Hypothalamus (tissue), 51 donors: Measurements from ENCODE around the gene MELTF.
A peak's percentile ranks its signal among the peaks of the same experiment; 100 is the strongest.

ENCODE experiments used
- DNase-seq, 51 donors: peaks; one replicate each; lab custom pipeline; 2025; lab: John Stamatoyannopoulos, UW

The MELTF gene

DNA sequence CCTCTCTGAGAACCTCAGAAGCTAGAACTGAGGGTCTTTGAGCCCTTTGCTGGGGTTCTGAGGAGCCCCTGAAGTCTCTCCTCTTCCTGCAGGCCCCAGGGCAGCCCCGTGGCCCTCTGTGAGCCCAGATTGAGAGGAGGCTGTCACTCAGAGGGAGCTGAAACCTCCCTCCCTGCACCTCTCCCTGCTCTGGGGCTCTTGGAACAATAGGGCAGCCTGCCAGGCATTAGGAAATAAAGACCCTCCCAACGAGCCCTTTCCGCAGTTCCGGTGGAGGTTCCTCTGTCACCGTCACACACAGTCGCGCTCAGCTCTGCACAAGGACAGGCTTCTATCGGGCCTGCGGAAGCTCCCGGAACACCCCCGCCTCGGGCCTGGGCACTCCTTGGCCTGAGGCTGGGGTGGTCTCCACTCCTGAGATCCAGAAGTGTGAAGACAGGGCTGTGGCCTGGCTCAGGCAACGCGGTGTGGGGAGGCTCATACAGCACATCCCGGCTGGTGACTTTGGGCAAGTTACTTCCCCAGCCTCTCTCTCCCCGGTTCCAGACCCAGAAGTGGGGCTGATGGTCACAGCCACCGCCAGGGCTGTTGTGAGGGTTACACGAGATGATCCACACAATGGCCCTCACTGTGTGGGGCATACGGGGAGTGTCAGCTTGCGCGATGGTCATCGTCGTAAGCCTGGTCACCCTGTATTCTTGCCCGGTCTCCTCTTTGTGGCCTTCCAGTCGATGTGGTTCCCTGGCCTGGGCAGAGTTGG, 17.7 kb downstream of the MELTF start:
- DNase-seq, result no peak

DNA sequence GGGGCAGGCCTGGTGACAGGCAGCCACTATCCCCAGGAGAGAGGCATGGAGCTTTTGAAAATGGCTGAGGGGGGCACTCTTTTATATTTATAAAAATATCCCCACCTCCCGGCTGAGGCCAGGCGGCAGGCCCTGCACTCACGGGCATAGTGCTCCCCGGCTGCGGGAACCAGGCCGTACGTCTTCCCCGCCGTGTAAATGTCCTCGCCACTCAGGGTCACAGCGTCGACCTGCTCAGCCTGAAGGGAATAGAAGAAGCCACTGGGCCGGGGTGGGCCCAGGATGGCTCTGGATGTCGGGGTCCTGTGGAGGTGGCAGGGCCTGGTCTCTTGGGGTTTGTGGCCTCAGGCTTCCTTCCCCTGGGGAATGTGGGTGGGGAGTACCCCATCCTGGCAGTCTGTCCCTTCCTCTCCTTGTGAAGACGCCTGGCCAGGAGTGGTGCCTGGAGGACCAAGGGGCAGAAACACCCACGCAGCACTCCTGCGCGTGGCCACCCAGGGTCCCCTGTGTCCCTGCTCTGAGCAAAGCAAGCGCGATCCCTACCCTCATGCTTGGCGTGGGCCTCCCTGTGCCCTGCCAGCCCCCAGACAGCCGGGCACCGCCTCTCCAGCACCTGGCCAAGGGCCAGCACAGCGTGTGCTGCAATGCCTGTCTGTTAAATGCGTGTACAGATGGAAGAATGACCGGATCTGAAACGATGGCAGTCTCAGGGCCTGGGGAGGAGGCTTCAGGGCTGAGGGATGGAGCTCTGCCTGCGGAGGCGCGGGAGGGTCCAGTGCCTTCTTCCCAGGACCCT, 18.9 kb downstream of the MELTF start:
- no peak for DNase-seq

DNA sequence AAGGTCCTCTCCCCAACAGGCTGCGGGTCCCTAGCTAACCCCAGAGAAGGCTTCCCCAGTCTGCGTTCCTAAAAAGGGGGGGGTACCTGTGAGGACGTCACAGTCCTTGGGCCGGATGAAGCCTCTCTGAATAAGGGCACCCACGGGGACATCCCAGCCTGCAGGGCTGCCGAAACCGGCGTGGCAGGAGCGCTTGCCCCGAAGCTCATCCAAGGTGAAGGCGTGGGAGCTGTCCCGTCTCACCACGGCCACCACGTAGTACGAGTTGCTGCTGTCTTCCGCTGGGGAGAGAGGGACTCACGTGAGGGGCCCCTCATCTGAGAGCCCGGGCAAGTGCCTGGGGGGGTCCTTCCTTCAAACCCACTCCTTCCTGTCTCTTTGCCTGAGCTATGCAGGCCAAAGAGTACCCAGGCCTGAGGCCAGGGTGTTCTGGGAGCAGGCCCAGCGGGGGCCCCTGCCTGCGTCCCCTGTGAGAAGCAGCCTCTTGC, 20.0 kb downstream of the MELTF start:
- no peak for DNase-seq

DNA sequence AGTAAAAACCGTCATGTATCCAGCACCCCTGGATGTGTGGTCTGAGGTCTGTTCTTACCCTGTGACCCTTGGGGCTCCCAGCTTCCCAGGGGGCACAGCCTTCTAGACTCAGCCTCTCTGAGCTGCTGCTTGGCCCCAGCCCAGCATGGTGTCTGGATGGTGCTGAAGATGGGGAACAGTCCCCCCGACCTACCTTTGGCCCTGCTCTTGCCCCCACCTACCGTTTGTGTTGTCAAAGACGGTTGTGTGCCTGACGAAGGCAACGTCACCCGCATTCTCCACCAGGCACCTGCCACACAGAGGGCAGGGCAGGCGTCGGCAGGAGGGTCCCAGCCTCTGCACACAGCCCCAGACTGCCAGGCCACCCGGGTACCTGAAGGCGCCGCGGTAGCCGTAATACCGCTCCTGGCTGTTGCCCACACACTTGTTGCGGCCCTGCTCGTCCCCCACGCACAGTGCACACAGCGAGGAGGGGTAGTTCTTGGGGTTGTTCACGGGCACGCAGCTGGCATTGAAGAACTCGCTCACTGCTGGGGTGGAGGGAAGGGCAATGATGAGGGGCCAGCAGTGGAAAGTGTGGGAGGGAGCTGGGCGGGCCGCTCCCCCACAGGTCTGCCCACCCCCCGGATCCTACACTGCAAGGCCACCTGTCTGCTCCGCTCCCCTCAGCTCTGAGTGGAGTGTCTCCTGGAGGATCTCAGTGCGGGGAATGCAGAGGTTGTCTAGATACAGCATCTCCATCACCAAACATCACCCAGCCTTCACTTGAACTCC, 21.0 kb downstream of the MELTF start:
- no peak for DNase-seq

DNA sequence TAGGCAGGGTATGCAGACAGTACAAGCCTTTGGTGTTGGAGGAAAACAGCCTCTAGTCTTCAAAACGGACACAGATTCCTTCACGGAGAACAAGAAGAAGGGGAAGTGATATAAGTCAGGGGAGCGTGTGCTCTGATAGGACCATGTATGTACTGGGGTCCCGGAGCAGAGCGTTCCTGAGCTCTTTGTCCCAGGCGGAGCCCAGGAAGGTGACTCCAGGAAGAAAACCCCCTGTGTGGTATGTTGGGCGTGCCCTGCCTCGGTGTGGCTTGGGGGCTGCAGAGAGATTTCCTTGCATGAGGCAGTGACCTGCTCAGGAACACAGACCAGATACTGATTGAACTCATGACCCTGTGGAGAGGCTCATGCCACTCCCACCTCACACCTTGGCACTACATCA, 21.7 kb downstream of the MELTF start:
- DNase-seq, result no peak

DNA sequence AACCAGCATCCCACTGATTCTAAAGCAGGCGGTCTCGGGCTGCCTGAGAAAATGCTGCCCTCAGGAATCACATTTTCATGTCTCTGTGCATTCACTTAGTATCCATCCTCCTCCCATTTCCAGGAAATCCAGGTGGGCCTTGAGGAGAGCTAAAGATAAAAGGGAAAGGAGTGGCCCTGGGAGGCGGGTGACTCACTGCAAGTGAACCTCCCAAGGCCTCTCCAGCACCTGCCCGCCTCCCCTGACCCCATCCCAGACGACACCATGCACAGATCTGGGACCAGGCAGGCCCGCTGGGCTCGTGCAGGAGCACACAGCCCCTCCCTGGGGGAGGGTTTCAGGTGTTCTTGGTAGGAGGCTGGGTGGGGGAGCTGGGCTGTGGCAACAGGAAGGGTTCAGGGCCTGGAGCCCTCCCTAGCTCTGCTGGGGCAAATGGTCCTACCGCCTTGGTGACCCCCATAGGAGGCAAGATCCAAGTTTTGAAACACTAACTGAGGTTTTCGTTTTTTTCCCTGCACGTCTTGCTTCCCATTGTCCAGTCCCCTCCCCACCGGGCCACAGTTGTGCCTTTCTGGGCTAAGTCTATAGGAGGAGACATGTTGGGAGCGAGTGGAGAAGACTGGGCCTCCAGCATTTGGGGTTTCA, 22.2 kb downstream of the MELTF start:
- DNase-seq, result no peak

DNA sequence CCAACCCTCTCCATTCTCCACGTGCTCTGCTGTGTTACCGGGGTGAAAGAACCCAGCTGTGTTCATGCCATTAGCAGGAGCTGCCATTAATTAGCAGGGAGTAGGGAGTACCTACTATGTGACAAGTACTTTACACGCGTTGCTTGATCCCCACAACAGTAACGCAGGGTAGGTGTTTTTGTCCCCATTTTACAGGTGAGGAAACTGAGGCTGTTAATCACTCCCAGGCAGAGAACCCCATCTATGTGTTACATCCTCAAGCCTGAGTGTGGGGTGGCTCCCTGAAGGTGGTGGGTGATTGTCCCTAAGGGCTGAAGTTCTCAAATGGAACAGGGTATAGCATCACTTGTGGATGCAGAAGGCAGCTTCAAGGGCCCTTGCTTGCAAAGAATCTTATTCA, 22.8 kb downstream of the MELTF start:
- DNase-seq, result no peak

DNA sequence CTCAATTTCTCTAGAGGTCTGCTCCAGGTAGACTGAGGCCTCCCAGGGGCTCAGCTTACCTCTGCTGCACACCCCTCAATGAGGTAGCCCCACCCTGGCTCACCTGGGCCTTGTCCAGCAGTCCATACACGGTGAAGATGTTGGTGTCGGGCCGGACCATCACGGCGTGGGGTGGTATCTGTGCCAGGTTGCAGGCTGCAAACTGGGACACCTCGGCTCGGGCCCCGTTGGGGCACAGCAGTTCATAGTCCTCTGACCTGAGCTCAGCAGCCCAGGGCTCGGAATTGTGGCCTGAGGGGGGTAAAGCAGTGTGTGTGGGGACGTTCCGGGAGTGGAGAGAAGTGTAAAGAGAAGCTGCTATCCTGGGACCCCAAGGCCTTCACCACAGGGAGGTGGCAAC, 23.2 kb downstream of the MELTF start:
- no peak for DNase-seq

DNA sequence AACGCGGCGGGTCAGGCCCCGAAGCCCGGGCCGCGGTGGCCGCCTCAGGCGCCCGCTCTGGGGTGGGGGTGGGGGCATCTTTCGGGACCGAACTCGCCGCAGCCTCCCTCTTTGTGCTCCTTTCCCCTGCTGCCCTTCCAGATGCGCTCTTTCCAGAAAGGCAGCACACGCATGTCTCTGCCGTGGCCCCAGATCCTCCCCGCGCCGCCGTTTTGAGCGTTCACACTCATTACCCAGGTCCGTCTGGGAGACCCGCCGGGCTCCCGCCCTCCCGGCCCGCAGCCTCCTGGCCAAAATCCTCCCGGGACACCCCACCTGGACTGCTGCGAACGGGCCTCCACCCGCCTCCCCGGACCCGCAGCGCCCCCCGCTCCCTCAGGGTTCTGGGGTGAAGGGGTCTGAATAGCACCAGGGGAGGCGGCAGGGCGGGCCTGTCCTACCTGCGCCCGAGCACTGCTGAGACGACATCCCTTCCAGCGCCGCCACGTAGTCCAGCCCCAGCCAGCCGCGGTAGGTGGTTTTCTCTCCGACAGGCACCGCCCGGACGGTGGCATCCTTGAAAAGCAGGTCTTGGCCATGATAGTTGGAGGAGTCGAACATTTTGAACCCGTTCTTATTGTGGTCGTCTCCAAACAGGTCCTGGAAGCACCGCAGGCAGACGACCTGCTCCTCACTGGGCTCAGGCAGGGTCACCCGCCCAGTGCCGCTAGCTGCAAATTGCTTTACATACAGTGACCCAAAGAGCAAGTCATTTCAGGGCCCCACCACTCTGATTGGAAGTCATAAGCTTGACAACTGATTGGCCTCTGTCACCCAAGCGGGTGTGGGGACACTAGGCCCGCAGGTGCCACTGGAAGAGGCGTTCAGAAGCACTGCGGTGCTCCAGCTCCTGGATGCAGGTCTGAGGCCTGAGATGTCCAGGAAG, 25.9 kb downstream of the MELTF start:
- peak in 5 of 51 donors; percentile 20 to 55 (median 40) for DNase-seq

DNA sequence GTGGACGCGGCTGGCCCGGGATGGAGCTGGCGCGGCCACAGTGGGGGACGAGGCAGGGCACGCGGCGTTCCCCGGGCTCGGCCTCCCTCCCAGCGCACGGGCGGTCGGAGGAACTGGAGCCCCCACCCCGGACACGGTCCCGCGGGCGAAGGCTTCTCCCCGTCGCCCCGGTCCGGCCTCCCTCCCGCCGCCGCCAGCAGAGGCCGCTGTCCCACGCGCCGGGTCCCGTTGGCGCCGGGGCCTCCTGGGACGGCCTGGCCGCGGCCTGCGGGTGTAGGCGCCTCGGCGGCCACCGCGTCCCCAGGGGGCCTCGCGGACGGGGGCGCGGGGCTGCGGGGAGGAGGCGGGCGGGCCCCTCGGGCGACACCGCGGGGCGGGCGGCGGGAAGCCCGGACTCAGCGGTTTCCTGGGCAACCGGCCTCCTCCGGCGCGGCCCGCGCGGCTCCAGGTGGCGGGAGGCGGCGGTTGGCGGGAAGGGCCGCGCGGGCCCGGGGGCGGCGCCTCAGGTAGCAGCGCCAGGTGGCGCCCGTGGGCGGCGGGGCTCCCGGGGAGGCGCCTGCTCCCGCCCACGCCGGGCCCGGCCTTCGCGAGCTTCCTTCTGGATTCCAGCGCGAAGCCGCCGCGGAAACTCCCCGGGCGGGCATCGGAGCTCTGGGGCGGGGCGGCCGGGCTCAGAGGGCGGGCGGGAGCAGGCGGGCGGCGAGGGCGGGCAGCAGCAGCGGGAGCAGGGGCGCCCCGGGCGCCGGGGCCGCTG, 26.7 kb downstream of the MELTF start:
- peak in 46 of 51 donors; percentile 20 to 85 (median 59) for DNase-seq

DNA sequence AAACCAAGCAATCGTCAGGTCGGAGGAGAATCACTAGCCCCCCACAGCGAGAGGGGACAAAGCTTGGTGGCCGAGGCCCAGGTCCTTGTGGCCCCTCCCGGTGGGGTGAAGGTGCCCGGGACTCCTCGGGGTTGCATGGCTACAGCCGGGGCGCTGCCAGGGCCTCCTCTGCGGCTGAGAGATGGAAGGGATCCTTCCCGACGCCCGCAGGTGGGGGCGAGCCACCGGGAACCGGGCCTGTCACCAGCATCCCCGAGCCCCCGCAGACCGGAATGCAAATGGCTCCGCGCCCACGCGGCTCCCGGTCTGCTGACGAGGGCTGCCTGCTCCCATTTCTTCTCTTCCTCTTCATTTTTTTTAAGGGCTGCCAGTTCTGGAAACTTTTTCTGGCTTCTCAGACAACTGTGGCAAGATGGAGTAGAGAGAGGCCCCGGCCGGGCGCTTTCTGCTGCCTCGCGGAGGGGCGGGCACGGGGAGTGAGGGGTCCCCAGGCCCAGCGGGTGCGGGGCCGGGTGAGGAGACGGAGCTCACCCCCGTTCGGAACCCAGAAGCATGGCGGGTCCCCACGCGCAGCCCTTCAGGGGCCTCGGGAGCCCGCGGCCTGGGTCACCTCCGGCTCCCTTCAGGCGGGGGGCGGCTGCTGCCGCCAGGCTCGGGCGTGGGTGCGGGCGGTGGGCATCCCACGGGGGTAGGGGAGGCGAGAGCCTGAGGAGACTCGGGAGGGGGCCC, 27.5 kb downstream of the MELTF start:
- DNase-seq, result peak in 18 of 51 donors; percentile 11 to 70 (median 38)

DNA sequence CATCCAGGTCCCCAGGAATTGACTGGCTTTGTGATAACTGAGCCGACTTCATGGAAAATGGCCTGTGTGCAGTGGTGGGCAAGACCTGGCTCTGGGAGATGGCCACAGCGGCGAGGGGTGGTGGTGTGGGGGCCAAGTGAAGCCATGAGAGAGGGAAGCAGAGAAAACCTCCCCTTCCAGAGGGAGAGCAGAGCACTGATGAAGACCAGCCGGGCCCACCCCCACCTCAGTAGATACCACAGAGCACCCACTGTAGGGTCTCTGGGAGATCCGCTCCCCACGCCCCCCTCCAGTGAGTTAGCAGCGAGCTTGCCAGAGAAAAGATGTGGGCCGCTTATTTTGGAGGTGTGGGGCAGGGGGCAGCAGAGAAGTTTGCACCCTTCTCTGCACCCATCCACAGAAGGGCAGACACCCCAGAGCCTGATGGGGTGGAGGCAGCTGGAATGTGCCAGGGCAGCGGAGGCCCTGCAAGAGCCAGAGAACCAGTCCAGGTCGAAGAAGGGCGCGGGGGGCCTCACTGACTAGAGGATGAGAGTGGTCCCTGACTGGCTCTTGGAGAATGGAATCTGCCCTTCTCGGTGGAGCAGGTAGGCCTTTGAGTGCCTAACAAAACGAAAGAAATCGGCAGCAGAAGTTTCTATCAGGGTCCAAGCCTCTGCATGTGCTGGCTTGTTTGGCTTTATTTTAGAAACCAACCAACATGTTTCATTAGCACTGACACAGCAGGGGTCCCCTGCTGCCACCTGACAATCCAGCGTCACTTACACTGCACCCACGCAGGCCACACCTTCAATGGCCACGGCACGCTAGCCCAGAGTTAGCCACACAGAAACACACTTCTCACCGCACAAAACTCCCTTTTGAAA, 28.3 kb downstream of the MELTF start:
- no peak for DNase-seq

DNA sequence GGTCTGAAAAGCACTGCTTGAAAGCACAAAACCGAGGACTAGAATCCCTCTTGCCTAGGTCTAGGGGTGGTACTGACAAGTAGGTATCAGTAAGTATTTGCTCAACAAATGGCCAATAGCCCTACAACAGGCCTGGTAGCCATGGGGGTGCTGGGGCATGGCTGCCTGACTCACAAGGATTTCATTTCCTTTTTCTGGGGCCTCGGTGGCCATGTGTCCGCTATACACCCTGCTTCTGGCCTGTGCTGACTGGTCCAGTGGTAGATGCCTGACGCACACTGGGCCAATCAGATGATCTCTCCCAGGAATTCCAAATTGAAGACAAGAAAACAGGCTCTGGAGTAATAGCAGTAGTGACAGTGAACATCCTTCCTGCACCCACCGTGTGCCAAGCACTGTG, 29.4 kb downstream of the MELTF start:
- no peak for DNase-seq

DNA sequence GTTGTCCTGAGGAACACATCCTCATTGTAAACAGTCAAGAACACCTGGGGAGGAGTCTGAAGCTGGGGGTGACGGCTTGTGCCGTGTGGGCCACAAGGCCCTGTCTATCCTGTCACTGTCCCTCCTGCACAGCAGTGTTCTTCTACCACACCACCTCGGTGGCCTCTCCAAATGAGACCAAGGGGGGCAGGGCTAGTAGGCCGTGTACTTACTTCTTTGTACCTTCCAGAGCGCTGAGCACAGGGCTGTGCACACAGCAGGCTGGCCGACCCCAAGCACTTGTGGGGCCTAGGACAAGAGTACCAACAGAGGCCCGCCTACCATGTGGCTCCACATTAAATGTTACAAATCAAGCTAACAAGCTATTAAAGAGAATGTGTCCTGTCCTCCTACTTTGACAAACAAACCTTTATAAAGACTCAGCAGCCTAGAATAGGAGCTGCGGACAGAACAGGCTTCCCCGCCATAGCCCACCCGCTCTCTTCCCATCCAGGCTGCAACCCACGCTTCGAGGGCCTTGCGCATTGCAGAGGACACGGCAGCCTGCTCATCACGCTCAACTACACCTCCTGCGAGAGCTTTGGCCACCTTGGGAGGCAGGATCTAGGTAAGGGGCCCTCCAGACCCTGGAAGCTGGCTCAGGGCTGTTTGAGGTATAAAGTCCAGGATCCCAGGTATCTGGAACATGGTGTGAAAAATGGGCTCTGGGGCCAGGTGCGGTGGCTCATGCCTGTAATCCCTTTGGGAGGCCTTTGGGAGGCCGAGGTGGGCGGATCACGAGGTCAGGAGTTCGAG, 30.5 kb downstream of the MELTF start:
- DNase-seq, result no peak

DNA sequence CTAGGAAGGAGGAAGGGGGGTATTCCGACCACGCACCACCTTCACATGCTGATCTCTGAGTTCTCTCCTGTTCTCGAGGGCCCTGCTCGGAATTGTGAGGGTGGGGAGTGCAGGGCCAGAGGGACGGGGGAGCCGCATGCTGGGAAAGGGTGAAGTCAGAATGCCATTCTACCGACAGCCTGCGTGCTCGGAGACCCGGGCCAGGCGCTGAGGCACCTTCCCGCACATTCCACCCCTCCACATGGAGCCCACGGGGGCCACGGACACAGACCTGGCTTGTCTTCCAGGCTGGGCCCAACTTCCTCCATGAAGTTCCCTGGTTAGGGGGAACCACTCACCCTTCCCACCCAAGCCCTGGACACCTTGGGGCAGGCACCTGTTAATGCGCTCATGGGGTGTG, 32.3 kb downstream of the MELTF start:
- DNase-seq, result no peak
